T-helper 1 cell (primary cell): Measurements from ENCODE around the gene GLYAT.
"Not testable (repeated sequence)": the region's sequence is repeated elsewhere in the genome, so short reads cannot be mapped to it uniquely, and the experiment has no call there.

Experiments
- DNase-seq, 5 donors: peaks; one replicate each; pipeline ENCODE4 v3.0.0-alpha.2; 2012 to 2020

Gene GLYAT

DNA sequence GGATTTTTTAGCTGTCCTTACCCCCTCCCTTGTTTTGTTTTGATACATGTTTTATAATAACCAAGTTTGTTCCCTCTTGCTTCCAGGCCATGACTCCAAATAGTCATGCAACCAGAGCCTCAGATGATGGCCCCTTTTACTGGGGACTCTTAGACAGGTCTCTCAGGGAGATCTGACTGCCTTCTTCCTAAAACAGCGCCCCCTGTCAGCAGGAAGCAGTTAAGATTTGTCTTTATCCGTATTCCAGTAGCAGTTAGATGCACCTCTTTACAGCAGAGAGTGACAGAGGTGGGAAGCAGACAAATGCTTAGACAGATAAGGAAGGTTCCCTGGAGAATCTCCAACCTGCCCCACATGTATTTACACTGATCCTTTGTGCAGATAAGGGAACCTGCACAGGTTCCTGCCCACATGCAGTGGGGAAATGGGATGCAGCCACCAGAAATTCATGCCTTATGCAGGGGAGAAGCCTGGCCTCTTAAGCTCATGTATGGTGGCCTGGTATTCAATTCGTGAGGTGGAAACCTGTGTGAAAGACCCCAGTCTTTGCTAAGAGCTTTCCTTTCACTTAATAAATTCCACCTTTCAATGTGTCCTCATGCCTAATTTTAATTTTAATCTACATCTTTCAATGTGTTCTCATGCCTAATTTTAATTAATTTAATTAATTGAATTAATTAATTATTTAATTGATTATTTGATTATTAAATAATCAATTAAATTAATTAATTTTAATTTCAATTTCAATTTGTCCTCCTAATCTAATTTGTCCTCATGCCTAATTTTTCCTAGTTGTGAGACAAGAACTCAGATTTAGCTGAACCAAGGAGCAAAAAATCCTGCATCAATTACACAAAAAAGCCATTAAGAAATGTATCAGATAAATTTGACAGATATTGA, 11.5 kb upstream of the GLYAT start:
- DNase-seq: no peak

DNA sequence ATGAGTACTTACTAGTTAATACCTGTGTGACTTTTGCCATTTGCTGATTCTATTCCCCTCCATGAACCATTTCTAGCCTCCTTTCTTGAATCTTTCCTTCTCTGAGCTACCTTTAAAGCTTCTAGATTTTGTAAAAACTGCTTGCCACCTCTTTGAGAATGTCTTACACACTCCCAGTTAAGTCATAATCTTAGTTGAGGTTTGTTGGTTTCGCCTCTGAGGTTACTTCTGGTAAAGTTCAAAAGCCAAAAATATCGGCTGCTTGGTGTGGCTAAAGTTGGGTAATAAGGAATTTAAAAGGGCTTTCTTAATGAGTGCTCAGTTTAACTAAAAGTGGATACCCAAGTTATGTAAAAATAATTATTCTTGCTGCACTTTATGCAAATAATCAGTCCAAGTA, 10.4 kb upstream of the GLYAT start:
- no peak for DNase-seq

DNA sequence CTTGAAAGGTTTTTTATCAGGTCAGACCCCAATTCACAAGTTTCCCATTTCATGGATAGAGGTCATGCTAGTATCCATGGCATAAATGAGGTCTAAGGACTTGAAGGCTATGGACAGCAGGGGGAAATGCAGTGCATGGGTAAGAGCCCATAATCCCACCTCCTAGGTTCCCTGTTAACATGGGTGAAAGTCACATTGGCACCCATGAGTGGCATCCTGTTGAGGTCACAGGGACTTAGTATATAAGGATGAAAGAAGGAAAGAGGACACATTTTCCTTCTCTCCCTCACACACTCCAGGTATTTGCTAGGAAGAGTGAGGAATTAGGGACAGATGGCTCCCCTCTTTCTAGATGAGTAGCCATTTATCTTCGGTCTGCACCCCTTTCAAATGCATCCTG, 9.4 kb upstream of the GLYAT start:
- DNase-seq: no peak

DNA sequence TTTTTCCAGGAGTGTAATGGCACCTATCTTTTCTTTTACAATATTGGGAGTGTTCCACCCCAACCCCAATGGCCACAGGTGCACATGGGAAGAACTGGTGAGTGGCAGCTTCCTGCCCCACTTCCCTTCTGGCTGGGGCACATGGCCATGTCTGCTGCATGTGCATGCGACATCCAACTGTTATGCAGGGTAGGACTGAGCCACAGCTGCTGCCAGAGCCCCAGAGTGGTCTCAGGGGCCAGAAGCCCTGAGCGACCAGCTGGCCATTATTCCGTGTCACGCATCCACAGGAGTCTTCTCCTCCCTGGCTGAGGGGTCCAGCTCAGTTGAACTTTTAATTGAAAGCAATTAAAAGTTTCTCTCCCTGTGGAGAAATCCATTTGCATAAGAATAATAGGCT, 8.7 kb upstream of the GLYAT start:
- DNase-seq: no peak

DNA sequence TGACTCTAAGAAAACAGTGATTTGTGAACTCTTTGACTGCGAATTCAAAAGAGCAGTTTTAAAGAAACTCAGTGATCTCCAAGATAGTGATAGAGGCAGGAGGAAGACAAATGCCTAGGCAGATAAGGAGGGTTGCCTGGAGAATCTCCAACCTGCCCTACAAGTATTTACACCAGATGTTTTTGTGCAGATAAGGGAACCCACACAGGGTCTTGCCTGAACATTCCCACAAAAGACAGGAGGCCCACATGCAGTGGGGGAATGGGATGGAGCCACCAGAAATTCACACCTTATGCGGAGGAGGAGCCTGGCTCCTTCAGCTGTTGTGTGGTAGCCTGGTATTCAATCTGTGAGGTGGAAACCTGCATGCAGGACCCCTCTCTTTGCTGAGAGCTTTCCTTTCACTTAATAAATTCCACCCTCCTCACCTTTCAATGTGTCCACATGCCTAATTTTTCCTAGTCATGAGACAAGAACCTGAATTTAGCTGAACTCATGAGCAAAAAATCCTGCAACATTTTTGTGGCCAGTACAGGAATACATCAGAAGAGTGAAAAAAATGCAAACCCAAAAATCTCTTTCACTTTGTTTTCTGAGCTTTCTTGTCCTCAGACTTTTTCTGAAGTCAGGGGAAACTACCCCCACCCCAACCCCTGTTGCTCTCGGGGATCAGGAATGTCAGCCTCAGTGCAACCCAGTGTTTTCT, 8.1 kb upstream of the GLYAT start:
- DNase-seq: no peak

DNA sequence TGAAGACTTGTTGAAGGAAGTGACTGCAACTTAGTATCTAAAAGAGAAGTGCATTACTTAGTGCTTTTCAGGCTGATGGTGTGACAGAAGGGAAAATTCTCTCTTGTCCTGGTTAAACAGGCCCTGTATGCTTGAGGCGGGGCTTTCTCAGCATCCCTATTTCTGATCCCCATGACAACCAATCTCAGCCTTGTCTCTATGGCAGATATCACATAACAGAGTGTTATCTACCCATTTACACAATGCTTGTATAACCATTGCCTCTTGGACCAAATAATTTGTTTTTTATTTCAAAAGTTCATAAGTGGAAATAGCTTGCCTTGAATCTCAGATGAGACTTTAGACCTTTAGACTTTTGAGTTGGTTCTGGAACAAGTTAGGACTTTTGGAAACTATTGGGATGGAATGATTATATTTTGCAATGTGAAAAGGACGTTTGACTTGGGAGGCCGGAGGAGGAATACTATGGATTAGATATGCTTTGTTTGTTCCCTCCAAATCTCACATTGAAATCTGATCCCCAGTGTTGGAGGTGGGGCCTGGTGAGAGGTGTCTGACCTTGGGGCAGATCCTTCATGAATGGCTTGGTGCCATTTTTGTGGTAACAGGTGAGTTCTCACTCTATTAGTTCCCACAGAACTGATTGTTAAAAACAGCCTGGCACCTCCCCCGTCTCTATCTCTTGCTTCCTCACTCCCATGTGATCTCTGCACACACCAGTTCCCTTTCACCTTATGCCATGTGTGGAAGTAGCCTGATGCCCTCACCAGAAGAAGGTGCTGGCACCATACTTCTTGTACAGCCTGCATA, 3.1 kb upstream of the GLYAT start:
- DNase-seq: no peak

DNA sequence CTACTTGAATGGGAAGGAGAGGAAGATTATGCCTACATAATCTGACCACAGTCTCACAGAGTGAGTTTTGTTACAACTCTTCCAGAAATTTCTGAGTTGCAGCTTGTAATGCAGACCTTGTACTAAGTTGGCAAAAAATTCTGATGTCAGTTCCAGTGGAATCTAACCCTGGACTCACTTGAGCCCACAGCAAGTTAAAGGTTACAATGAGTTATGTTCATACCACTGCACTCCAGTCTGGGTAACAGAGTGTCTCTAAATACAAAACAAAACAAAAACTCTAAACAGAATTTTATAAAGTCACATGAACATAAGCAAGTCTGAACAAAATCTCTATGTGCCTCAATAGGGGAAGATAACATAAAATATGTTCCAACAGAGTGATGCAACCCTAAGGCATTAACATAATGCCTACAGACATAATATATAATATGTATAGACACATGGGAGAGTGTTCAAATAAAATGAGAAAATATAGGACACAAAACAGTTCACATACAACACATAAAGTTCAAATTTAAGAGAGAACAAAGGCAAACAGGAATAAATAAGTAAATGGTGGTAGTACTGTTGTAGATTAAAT, 1.1 kb downstream of the GLYAT start:
- no peak for DNase-seq

DNA sequence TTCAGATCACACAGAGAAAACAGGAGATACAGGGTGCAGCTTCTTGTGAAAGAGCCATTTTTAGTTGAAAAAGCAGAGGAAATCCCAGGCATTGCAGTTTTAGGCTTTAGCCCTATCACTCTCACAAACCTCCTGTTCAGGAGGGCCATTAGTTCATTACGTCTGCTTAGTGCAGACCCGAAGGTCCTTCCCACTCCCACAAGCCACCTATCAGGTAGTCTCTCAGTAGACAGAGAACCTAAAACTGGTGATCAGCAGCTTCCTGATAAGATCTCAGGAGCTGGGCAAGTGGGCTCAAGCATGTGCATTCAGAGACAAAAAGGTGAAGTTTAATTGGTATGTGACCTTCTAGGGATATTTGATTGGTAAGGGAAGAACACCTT, 4.3 kb downstream of the GLYAT start:
- DNase-seq: no peak

DNA sequence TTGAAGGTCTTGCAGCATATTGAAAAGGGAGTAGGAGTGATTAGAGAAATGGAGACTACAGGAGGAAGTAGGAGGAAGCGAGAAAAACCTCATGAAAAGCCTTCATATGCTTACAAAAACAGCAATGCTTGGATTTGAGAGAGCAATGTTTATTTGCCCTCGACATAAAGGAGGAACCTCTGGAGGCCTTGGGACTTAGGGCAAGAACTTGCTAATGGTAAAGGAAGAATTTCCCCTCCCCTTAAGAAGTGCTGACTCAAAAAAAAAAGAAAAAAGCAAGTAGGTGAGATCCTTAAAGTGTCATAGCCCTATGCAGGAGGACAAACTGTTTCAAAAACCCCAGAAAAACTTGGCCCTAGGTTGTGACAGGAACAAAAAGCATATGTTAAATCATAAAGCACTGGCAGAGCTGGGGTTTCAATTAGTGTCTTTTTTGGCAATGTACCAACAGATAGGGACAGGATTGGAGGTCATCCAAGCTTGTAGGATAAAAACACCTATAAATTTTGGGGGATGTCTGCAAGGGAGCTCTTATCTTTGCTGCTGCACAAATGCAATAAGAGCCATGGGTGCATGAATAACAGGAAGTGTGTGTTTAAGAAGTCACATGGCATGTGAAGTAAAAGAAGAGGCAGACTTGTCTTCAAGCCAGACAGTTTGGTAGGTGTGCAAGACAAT, 4.9 kb downstream of the GLYAT start:
- DNase-seq: no peak

DNA sequence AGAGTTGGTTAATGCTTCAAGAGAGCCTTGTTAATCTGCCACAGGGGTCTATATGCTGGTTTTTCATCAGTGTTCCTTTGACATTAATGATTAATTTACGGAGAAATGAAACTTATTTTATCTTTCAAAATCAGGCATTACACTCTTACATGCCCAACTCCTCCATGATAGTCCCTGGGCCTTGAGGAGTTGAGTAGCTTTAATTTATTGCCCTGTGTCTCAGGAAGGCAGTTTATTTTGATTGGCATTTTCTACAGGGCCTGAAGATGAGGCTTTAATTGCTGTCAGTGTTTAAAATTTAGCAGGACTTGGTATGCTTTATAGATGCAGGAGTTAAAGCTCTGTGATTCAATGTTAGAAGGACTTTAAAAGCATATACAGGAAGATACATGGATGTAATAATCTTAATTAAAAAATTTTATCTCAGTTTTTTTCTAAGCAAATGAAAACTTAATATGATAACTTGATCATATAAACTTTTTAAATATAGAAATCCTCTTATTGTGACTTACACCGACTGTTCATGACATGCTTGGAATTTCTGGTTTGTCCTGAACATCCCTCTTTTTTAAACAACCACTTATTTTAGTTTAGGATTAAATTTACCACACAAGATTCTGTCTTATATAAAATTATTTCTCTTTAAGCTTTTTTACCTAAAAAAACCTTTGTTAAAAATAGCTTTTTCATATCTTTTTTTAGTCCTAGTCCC, 12.2 kb downstream of the GLYAT start:
- DNase-seq: no peak

DNA sequence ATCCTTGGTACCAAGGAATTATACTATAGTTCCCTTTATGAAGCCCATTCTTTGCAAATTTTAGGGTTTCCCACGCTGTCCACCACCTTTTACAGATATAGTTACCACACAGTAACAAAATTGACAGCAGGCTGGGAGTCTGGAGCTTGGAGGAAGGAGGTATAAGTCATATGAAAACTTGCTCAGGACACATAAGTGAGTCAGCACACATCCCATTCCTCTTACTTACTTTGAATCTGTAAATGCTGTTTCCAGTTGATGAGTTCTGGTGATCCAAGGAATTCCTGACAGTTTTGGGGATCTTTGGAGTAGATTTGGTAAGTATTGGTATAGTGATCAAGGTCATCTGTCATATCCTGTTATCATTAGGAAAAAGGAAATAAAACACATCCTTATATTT, 19.2 kb downstream of the GLYAT start:
- DNase-seq: no peak

DNA sequence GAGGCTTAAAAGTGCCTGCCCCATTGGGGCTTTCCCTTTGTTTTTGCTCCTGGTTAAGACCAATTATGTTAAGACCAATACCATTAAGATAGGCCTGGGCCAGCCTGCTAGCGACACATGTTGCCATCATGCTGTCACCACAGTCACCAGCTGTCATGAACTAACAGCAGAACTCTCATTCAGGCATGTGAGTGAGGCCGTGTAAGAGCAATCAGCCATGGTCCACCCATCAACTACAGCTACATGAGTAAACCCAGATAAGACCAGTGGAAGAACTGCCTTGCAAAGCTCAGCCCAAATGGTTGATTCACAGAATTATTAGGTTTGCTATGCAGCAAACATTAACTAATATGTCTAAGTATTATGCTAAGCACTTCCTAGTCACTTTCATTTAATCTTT, 19.9 kb downstream of the GLYAT start:
- DNase-seq: no peak

DNA sequence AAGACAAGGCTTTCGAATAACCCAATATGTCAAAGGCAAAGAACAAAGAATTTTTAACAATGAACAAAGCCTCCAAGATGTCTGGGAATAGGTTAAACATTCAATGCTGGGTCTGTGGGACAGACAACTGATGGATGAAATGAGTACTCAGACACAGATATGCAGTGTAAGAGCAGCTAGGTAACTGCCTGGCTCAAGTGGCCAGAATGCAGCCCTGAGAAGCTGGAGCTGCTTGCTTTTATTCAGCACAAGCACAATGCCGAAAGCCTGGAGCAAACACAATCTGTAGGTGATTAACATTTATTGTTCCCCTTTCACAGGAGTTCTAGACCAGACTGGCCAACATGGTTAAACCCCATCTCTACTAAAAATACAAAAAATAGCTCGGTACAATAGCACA, 24.0 kb downstream of the GLYAT start:
- DNase-seq: no peak

DNA sequence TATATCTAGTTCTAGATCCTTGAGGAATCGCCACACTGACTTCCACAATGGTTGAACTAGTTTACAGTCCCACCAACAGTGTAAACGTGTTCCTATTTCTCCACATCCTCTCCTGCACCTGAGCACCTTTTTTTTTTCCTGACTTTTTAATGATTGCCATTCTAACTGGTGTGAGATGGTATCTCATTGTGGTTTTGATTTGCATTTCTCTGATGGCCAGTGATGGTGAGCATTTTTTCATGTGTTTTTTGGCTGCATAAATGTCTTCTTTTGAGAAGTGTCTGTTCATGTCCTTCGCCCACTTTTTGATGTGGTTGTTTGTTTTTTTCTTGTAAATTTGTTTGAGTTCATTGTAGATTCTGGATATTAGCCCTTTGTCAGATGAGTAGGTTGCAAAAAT, 34.9 kb downstream of the GLYAT start:
- not testable (repeated sequence) for DNase-seq

DNA sequence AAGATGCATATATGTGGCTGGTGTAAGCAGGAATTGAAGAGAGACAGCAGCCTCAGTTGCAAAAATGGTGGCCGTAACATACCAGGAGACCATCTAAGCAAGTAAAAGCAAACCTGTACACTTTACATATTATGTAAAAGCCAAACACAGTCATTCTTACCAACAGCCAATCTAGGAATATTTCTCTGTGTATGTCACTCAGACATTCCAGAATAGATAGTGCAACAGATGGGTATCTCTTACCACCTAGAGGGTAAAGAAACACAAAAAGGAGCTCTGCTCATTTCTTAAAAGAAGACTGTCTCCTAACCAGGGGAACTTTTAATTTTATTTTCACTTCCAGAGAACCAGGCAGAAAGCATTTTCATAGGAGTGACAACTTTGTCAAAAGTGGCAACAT, 38.7 kb downstream of the GLYAT start:
- DNase-seq: no peak

DNA sequence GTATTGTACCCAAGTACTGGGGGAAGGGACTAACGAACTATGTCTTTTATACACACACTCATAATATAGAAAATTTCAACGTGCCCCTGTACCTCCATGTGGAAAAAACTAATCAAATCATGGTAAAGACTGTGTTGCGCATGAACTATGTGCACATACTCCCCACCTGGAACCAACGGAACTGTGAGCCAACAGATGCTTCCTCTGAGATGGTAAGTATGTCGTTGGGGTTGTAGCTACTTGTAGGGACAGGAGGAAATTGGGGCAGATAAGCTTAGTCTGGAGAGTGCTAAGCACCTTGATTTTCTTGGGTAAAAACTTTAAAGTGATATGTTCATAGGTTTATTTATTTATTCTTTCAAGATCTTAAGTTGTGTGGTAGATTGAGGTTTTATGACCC, 40.1 kb downstream of the GLYAT start:
- no peak for DNase-seq

DNA sequence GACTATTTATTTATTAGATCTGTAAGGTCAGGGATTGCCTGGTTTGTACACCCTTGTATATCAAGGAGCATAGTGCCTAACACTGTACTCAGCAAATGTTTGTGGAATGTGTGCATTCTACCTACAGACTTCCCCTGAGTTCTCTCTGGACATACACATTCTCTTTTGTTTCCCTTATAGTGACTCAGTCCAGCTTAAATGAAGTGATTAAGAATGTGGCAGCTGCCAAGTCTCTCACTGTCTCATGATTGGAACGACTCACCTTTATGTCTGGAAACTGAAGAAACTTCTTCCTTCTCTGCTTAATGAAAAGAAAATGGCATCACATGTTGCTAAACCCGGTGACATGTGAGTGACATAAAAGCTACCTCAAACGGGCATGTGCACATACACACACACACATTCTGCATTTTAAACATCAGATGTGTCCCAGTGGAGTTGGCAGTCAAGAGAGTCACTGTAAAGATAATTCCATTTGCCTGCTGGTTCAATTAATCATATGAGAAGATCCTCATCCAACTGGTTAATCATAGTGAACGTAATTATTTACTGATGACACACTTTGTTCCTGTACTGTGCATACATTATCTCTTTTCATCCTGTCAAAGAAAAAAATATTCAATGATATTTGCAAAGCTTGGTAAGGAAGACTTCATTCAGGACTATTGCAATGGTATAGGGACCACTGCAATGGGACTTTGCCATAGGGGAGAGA, 42.8 kb downstream of the GLYAT start:
- no peak for DNase-seq

DNA sequence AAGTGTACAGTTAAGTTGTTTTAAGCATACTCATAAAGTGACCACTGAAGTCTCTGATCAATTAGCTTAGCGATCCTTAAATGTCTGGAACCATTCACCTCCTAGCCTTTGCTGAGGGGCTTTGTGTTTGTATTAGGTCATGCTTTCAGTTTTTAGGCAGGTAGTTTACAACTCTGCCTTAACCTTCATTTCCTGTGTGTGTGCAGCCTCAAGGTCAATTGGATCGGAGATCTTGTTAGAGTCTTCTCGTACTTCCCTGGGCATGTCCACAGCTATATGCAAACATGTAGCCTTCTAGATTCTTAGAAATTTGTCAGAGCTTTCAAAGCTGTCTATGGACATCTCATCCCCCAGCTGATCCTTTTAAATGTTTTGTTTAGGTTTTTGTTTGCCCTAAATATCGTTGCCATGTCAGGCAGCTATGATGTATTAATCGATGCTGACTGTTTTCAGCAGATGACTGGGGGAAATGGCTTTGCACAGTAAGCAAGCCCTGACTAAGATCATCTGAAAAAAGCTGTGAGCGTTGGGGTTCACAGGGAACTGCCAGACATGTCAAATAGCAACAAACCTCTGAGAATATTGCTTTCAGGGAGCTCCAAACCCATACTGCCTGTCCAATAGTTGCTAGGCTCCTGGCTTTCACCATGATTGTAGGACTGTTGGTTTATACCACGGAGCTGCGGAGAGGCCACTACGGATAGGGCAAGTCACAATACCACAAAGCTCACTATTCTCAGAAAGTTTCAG, 45.6 kb downstream of the GLYAT start:
- DNase-seq: no peak

DNA sequence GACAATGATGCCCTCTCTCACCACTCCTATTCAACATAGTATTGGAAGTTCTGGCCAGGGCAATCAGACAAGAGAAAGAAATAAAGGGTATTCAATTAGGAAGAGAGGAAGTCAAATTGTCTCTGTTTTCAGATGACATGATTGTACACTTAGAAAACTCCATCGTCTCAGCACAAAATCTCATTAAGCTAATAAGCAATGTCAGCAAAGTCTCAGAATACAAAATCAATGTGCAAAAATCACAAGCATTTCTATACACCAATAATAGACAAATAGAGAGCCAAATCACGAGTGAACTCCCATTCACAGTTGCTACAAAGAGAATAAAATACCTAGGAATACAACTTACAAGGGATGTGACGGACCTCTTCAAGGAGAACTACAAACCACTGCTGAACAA, 49.1 kb downstream of the GLYAT start:
- DNase-seq: not testable (repeated sequence)

DNA sequence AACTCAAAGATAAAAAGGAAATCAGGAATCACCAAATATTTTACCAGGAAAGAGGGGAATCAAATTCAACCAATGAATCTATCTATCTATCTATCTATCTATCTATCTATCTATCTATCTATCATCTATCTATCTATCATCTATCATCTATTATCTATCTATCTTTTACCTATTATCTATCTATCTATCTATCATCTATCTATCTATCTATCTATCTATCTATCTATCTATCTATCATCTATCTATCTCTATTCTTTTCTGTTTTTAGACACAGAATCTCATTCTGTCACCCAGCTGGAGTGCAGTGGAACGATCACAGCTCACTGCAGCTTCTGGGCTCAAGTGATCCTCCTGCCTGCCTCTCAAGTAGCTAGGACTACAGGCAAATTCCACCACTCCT, 54.2 kb downstream of the GLYAT start:
- DNase-seq: not testable (repeated sequence)
